GM23338 (cell line): ENCODE data around the gene MED1.

ENCODE experiments used
- CREB1 ChIP-seq: fragments of 250-450 bp; sonication (Bioruptor Pico); IDR thresholded peaks from 2 replicates; pipeline ENCODE4 v1.5.0; 2020; ENCODE audit warnings: low read depth, mild to moderate bottlenecking, moderate library complexity
- EZH2 ChIP-seq: fragments of 200-600 bp; sonication (generic); IDR thresholded peaks from one replicate; pipeline ENCODE4 v1.8.0; 2017; ENCODE audit warnings: antibody characterized with exemption, mild to moderate bottlenecking, low read depth; ENCODE audit not compliant: unreplicated experiment
- POLR2AphosphoS5 ChIP-seq: IDR thresholded peaks from 2 replicates; pipeline ENCODE4 v1.6.1; 2016; ENCODE audit warnings: antibody characterized with exemption, low read depth
- ZNF114 ChIP-seq: fragments of 250-450 bp; sonication (Bioruptor Pico); IDR thresholded peaks from 2 replicates; pipeline ENCODE4 v1.5.0; 2020; ENCODE audit warnings: mild to moderate bottlenecking, moderate library complexity
- TF ChIP-seq, protein P1 (sequence below), 2 experiments: fragments of 200-600 bp in 1 of 2; sonication (generic) in 1 of 2; conservative IDR thresholded peaks; 2 replicates each; pipeline versions ENCODE4 v1.5.1 to v1.6.1; 2016 to 2017; ENCODE audit warnings: antibody characterized with exemption in 2 of 2, low read depth in 2 of 2, mild to moderate bottlenecking in 2 of 2, moderate library complexity in 1 of 2
- TF ChIP-seq, protein P2 (sequence below): IDR thresholded peaks from one replicate; pipeline ENCODE4 v1.6.1; 2018; ENCODE audit warnings: antibody characterized with exemption; ENCODE audit not compliant: unreplicated experiment
- TF ChIP-seq, protein P3 (sequence below): IDR thresholded peaks from 2 replicates; pipeline ENCODE4 v1.6.1; 2016; ENCODE audit warnings: antibody characterized with exemption

DNA sequence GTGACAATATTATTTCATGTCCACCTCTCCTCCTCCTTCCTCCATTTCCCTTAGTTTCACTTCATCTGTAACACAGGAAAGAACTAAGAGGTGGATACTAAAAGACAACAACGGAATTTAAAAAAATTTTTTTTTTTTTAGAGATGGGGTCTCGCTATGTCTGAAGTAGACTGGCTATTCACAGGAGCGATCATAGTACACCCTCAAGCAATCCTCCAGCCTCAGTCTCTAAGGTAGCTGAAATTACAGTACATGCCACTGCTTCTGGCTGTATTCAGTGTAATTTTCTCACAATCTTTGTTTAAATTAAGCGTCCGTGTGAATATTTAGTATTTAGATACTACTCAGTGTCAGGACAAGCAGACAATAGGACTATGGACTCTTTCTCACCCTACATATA lies 85.2 kb downstream of the MED1 start:
- TF ChIP-seq, protein P1, sequence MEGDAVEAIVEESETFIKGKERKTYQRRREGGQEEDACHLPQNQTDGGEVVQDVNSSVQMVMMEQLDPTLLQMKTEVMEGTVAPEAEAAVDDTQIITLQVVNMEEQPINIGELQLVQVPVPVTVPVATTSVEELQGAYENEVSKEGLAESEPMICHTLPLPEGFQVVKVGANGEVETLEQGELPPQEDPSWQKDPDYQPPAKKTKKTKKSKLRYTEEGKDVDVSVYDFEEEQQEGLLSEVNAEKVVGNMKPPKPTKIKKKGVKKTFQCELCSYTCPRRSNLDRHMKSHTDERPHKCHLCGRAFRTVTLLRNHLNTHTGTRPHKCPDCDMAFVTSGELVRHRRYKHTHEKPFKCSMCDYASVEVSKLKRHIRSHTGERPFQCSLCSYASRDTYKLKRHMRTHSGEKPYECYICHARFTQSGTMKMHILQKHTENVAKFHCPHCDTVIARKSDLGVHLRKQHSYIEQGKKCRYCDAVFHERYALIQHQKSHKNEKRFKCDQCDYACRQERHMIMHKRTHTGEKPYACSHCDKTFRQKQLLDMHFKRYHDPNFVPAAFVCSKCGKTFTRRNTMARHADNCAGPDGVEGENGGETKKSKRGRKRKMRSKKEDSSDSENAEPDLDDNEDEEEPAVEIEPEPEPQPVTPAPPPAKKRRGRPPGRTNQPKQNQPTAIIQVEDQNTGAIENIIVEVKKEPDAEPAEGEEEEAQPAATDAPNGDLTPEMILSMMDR (conservative IDR thresholded peaks at IDR 0.05; ENCODE audit: low read depth in 2 of 2): no peak
- TF ChIP-seq, protein P2, sequence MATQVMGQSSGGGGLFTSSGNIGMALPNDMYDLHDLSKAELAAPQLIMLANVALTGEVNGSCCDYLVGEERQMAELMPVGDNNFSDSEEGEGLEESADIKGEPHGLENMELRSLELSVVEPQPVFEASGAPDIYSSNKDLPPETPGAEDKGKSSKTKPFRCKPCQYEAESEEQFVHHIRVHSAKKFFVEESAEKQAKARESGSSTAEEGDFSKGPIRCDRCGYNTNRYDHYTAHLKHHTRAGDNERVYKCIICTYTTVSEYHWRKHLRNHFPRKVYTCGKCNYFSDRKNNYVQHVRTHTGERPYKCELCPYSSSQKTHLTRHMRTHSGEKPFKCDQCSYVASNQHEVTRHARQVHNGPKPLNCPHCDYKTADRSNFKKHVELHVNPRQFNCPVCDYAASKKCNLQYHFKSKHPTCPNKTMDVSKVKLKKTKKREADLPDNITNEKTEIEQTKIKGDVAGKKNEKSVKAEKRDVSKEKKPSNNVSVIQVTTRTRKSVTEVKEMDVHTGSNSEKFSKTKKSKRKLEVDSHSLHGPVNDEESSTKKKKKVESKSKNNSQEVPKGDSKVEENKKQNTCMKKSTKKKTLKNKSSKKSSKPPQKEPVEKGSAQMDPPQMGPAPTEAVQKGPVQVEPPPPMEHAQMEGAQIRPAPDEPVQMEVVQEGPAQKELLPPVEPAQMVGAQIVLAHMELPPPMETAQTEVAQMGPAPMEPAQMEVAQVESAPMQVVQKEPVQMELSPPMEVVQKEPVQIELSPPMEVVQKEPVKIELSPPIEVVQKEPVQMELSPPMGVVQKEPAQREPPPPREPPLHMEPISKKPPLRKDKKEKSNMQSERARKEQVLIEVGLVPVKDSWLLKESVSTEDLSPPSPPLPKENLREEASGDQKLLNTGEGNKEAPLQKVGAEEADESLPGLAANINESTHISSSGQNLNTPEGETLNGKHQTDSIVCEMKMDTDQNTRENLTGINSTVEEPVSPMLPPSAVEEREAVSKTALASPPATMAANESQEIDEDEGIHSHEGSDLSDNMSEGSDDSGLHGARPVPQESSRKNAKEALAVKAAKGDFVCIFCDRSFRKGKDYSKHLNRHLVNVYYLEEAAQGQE: no peak
- TF ChIP-seq EZH2: no peak
- TF ChIP-seq, protein P3, sequence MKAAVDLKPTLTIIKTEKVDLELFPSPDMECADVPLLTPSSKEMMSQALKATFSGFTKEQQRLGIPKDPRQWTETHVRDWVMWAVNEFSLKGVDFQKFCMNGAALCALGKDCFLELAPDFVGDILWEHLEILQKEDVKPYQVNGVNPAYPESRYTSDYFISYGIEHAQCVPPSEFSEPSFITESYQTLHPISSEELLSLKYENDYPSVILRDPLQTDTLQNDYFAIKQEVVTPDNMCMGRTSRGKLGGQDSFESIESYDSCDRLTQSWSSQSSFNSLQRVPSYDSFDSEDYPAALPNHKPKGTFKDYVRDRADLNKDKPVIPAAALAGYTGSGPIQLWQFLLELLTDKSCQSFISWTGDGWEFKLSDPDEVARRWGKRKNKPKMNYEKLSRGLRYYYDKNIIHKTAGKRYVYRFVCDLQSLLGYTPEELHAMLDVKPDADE: no peak
- TF ChIP-seq POLR2AphosphoS5: no peak
- TF ChIP-seq ZNF114 (CRISPR knock-in tag): no peak
- no peak for TF ChIP-seq CREB1 (CRISPR knock-in tag)
